Raji (cell line): ENCODE measurements around the gene SUSD4.

Experiments used
- POLR2A ChIP-seq: IDR thresholded peaks from 2 replicates; pipeline ENCODE4 v1.6.1; 2011; ENCODE audit warnings: low read depth, low read length, control low read depth; ENCODE audit not compliant: insufficient read depth

SUSD4 gene

DNA sequence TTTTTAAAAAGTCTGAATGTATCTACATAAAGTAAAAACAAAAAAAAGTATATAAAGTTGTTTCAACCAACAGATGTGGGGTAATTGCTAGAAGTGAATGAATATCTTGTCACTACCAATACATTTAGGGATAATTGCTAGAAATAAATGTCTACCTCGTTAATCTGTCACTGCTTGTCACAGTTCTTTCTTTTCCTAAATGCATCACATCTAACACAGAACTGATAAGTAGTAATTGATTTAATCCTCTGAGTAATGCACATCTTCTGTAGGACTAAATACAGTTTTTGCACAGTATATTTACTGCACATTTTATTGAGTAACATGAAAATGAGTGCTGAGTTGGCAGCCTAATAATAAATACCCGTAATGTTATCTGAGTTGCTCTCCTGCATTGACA lies 72.2 kb downstream of the SUSD4 start:
- TF ChIP-seq POLR2A = no peak

DNA sequence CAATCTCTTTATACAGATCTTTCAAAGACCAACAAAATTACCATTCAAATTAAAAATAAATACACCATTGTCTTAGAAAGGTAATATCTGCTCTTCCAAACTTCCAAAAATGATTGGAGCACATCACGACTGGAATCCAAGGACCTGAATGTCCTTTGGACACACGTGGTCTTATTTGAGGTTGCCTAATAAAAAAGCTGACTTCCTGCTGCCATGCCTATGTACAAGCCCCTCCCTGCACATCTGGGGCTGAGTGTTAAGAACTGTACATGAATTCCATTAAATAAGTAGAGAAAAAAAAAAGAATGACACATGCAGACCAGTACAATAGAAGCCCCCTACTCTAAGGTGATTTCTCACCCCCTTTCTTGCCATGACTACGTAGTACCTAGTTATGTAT lies 73.6 kb downstream of the SUSD4 start:
- no peak for TF ChIP-seq POLR2A

DNA sequence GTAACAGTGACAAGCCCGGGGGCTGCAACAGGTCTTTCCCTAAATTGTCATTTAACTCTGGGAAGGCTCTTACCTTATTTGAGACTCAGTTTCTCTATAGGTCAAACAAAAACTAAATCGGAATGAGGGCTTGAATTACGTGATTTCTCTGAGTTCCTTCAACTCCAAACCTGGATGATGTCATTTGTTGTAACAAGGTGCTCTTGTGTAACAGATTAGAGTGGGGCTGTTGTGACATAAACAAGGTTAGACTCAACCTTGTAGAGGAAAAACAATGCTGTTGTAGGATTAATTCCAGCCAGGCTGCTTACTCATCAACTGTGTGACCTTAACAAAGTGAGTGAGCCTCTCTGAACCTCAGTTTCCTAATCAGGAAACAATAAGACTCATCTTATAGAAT lies 74.4 kb downstream of the SUSD4 start:
- TF ChIP-seq POLR2A = no peak

DNA sequence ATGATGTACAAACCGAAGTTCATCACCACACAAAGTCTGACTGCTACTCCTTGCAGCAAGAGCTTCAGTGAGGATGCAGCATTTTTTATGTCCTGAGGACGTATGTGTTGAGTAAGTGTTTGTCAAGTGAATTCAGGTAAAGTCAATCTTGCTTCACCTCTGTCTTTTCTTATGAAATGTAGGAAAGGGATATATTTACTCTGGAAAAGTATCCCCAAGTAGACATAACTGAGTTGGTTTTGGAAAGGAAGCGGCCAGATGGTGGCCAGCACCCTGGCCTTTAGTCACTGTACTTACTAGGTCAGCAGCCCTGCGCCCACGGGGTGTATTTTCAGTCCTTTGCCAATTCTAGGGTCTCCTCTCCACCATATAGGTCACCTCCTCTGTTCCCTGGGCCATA lies 75.2 kb downstream of the SUSD4 start:
- no peak for TF ChIP-seq POLR2A

DNA sequence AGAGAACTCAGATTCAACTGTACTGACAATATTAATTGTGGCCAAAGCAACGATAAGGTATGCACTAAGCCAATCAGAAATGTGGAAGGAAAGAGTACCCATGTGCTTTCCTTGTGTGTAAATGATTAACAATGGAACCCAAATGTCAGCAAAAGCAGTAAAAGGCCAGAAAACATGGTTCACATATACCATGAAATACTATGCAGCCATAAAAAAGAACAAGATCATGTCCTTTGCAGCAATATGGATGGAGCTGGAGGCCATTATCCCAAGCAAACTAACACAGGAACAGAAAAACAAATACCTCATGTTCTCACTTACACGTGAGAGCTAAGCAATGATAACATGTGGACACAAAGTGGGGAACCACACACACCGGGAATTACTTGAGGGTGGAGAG lies 78.5 kb downstream of the SUSD4 start:
- no peak for TF ChIP-seq POLR2A

DNA sequence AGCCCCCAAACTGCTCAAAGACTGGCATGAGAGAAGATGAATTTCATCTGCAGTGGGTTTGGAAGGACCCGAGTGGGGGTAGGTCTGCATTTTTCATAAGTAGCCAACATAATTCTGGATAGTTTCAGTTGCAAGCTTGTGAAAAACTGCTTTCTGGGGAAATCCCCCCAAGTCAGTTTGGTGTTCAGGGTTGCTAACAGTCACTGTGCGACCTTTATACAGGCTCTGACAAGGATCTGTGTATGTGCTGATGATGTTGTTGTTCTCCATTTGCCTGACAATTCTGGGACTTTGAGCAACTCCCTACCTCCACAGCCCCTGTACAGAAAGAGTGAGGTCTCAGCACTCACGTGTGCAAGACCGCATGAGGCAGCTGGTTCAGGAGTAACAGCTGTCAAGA lies 87.9 kb downstream of the SUSD4 start:
- no peak for TF ChIP-seq POLR2A

DNA sequence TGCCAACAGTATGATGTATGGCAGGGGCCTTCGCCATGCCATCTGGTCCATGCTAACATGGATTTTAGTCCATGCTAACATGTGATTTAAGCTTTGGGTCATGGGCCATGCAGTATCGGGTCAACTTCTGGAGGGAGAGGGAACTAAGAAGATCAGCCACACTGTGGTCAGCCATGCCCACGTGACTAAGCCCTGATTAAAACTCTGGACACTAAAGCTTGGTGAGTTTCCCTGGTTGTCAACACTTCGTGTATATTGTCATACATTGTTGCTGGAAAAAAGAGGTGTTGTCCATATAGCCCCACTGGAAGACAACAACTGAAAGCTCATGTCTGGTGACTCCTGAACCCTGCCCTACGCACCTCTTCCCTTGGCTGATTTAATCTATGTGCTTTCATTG lies 90.5 kb downstream of the SUSD4 start:
- TF ChIP-seq POLR2A = no peak

DNA sequence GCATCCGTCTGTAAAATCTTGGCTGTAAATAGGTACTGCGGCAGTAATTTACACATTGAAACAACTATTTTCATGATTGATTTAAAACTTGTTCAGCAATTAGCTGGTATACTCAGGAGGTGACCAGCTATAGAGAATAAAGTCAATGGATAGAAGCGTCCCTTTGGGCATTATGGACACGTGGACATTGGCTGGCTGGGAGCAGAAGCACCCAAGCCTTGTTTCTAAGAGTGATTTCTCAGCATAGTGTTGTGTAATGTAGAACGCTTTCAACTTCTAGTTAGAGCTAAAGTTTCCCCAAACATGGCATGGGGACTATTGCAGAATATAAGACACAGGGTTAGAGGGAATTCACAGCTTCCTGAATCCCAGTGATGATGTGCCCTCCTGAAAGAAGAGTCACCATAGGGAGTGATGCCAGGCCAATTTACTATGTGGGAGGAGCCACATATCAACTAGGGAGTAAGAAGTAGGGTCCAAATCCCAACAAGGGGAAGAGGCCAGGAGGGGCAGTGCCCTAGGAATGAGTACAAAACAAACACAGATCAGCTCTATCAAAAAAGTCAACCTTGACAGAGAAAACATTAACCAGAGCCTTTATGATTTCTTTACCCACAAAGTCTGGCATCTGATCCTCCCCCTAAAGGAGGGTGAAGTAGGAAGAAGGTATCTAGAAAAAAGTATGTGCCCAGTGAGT lies 92.7 kb downstream of the SUSD4 start:
- no peak for TF ChIP-seq POLR2A

DNA sequence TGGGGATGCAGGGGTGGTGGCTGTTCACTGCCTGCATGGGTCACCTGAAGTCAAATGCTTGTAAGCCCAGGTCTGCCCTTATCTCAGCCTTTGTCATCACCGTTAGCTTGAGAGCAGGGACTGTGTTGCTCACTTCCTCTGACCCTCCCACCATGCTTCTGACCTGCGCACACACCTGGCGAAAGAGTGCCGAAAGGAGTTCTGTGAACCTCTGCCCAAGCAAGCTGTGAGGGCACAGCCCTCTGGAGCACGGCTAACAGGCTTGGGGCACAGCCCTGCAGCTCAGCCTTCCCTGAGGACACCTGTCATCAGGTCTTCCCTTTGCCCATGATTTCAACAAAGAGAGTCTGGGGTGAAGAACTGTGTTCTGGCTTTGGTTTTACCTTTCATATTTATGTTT lies 93.8 kb downstream of the SUSD4 start:
- no peak for TF ChIP-seq POLR2A

DNA sequence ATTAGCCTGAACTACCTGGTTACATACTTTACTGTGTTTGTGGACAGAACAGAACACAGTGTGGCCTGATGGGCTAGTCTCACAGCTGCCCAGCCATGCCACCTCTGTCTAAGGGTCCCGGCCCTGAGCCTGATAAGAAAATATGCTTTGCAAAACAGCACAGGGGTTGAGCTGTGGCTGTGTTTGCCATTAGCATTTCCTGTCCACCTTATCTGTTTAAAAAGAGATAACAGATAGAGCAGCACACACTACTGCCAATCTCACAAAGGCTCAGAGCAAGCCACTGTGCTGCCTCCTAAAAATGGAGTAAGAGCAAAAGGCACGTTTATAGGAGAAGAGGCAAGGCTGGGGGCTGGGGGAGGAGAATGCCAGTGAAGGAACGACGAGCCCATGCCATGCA lies 95.0 kb downstream of the SUSD4 start:
- no peak for TF ChIP-seq POLR2A

DNA sequence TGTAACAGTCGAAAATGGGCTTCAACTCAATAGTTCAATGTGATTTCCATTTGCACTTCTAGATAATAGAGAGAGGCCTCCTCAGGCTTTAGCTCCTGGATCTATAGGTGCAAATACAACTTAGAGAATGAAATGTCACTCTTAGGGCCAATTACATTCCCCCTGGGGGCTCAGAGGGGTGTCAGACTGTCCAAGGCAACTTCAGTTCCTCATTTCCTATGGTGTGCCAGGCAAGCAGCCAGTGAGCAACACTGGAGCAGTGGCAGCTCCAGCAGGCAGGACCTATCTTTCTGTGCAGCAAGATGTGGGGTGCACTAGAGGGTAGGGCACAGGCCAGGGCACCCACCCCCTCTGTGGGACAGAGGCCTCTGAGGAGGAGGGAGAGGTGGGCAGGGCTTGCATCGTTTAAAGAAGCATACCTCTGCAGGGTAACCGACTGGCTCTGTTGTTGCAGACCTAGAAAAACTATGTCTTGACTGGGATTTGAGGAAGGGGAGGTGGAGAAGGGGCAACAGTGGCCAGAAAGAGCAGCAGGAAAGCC lies 97.3 kb downstream of the SUSD4 start:
- TF ChIP-seq POLR2A = no peak

DNA sequence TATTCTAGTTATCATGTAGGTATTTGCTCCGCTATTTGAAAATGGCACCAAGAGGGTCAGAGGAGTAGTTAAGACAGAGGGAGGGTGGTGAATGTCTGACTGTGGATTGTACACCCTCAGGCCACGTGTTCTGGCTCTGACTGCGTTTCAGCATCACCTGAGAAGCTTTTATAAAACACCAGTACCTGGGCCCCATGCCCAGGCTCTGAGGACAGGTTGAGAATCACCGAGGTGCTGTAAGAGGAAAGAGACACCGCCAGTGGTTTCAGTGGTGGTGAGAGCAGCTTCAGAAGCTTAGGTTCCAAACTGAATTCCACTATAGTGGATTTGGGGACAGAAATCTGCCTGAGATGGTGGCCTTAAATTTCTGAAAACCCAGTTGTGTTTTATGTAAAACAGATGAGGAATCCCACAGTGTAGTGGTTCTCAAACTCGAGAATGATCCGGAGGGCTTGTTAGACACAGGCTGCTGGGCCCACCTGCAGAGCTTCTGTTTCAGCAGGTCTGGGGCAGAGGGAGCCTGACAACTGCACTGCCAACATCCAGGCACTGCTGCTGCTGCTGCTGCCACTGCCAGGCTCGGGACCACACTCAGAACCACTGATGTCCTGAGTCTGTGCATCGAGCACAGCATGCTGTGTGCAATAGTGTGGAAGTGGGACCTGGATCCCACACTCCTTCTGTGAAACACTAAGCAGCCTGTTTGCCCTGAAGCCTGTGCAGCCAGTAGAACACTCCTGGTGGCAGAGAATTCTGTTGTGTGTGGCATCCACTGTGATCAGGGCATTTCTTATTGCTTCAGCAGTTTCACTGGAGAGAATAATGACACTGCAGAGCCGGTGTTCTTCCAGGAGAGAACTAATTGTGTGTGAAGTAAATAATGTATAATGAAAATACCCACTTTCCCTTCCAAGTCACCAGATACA lies 98.7 kb downstream of the SUSD4 start:
- no peak for TF ChIP-seq POLR2A

DNA sequence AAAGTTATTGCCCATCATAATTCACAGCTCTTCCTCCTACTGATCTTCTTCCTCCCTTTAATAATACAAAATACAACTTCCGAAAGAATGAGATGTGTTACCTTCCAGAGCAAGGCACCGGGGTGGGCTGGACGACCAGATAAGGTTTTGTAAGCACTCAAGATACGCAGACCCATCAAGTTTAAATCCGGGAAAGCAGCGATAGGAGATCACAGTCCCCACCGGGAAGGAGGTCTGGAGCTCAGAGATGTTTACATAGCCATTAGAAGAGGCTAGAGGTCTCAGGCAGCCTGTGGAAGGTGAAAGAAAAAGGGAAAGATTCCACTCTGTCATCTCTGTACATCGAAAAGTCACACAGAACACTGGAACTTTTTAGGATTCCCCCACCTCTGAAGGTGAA lies 99.4 kb downstream of the SUSD4 start:
- no peak for TF ChIP-seq POLR2A

DNA sequence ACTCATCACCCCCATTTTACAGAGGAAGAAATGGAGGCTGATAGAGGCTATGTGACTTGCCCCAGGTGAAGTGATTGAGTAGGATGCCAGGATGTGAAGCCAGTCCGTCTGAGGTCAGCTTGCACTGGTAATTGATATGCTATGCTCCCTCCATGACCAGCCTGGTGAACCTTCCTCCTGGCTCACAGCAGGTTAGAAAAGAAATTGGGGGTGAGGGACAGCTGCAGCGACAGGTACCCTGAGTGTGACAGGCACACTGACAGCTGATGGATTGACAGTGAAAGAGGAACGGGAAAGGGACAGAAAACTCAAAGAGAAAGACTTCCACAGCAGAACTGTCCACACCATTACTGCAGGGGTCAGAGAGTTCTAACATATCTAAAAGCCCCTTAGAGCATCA lies 102.1 kb downstream of the SUSD4 start:
- TF ChIP-seq POLR2A = no peak

DNA sequence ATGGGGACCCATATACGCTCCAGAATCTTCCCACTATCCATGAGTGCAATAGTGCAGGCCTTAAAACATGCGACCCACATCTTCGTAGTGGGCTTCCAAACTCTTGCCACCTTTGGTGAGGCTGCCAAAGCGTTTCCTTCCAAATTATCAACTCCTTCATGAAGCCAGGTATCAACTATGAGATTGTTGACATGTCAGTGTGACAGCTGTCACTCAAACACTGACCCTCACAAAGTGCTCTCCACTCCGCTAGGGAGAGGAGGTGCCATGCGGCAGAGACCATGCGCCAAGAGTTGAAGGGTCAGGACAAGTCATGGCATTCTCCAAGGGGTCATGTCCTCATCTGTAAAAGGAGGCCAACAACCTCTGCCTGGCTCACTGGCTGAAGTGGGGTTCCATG lies 103.3 kb downstream of the SUSD4 start:
- TF ChIP-seq POLR2A = no peak

DNA sequence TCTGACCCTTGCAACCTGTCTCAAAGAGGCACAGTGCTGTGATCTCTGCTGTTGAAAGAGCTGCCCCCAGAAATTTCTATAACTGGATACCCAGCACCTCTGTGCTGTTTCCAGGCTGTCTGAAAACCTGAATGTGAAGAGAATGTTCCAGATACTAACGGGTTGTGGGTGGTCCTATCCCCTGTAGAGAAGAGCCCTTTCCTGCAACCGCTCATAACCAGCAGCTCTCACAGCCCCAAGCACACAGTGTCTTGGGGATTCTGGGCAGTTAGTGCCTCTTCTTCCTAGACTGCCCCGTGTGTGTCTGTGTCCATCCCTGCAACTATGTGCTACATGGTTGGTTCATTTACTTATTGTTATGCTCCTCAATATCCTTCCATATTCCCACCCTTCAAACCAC lies 104.5 kb downstream of the SUSD4 start:
- TF ChIP-seq POLR2A = no peak
